ENCODE results near the gene CPSF7.

GRCh38 chr11:61390161-61390560 lies 39.6 kb downstream of the CPSF7 start:
- TF ChIP-seq POLR2A (IDR thresholded peaks at IDR 0.05) = no peak
- TF ChIP-seq, protein P1, sequence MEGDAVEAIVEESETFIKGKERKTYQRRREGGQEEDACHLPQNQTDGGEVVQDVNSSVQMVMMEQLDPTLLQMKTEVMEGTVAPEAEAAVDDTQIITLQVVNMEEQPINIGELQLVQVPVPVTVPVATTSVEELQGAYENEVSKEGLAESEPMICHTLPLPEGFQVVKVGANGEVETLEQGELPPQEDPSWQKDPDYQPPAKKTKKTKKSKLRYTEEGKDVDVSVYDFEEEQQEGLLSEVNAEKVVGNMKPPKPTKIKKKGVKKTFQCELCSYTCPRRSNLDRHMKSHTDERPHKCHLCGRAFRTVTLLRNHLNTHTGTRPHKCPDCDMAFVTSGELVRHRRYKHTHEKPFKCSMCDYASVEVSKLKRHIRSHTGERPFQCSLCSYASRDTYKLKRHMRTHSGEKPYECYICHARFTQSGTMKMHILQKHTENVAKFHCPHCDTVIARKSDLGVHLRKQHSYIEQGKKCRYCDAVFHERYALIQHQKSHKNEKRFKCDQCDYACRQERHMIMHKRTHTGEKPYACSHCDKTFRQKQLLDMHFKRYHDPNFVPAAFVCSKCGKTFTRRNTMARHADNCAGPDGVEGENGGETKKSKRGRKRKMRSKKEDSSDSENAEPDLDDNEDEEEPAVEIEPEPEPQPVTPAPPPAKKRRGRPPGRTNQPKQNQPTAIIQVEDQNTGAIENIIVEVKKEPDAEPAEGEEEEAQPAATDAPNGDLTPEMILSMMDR (IDR thresholded peaks at IDR 0.05) = no peak
- no peak for TF ChIP-seq POLR2AphosphoS5 (IDR thresholded peaks at IDR 0.05)
